CD4-positive, alpha-beta memory T cell (primary cell): Measurements from ENCODE around the gene CST3. TPM values are rescaled to one million over a fixed set of nuclear protein-coding genes. Genes with fewer than 3 reads are reported as not detected.

Source experiments
- CTCF ChIA-PET: fragments of 350-600 bp; sonication (Branson Sonifier 250); formaldehyde crosslinking; loops from one replicate; lab custom pipeline; 2021; ENCODE audit warnings: inconsistent platforms; ENCODE audit not compliant: partially characterized antibody; lab: Charles Lee
- POLR2A ChIA-PET: fragments of 350-600 bp; sonication (Branson Sonifier 250); formaldehyde crosslinking; loops from one replicate; lab custom pipeline; 2021; ENCODE audit not compliant: partially characterized antibody; lab: Charles Lee
- DNase-seq, 5 donors: peaks; one replicate each; pipeline versions ENCODE4 v3.0.0 to v3.0.0-alpha.2; 2020 to 2022; ENCODE audit warnings: mixed read lengths in 1 of 5
- H3K27ac ChIP-seq: one replicate; pipeline ENCODE4 v1.7.0; 2013; ENCODE audit warnings: low read depth, low read length
- H3K27me3 ChIP-seq: 2 replicates; pipeline ENCODE4 v1.7.0; 2013; ENCODE audit warnings: mild to moderate bottlenecking, low read length, moderate library complexity; ENCODE audit not compliant: insufficient read depth
- H3K36me3 ChIP-seq: 2 replicates; pipeline ENCODE4 v1.7.0; 2013; ENCODE audit warnings: mild to moderate bottlenecking, low read length, moderate library complexity; ENCODE audit not compliant: insufficient read depth
- H3K4me1 ChIP-seq: 2 replicates; pipeline ENCODE4 v1.7.0; 2013; ENCODE audit warnings: mild to moderate bottlenecking, low read length, moderate library complexity; ENCODE audit not compliant: insufficient read depth
- H3K4me3 ChIP-seq, 2 donors: one replicate each; pipeline ENCODE4 v1.7.0; 2013; ENCODE audit warnings: low read length in 2 of 2, mild to moderate bottlenecking in 1 of 2
- H3K9me3 ChIP-seq, 2 donors: one replicate each; pipeline ENCODE4 v1.7.0; 2013; ENCODE audit warnings: low read length in 2 of 2, control low read depth in 1 of 2; ENCODE audit not compliant: control insufficient read depth in 1 of 2
- H3K27ac Mint-ChIP-seq, 7 donors: one replicate each; pipeline ENCODE4 v1.8.0; 2020 to 2021; ENCODE audit warnings: mixed read lengths in 7 of 7, mild to moderate bottlenecking in 6 of 7, inconsistent platforms in 3 of 7, moderate library complexity in 3 of 7
- H3K27me3 Mint-ChIP-seq, 2 donors: one replicate each; pipeline ENCODE4 v1.8.0; 2020 to 2021; ENCODE audit warnings: mixed read lengths in 2 of 2
- H3K36me3 Mint-ChIP-seq, 2 donors: one replicate each; pipeline ENCODE4 v1.8.0; 2020 to 2021; ENCODE audit warnings: mixed read lengths in 2 of 2, inconsistent platforms in 1 of 2, mild to moderate bottlenecking in 1 of 2
- H3K4me1 Mint-ChIP-seq, 4 donors: one replicate each; pipeline ENCODE4 v1.8.0; 2020 to 2021; ENCODE audit warnings: mixed read lengths in 4 of 4, mild to moderate bottlenecking in 1 of 4
- H3K4me3 Mint-ChIP-seq, 8 donors: one replicate each; pipeline ENCODE4 v1.8.0; 2020 to 2021; ENCODE audit warnings: mixed read lengths in 8 of 8, mild to moderate bottlenecking in 7 of 8, moderate library complexity in 6 of 8, inconsistent platforms in 3 of 8
- H3K9me3 Mint-ChIP-seq, 8 donors: one replicate each; pipeline ENCODE4 v1.8.0; 2020 to 2021; ENCODE audit warnings: mixed read lengths in 8 of 8, mild to moderate bottlenecking in 5 of 8, inconsistent platforms in 3 of 8, moderate library complexity in 1 of 8
- intact Hi-C: fragments of 100-400 bp; cut with micrococcal nuclease; formaldehyde crosslinking; loops from one replicate; pipeline ENCODE4 v1.15.1; 2023
- polyA plus RNA-seq, 2 donors: library from polyadenylated mRNA; unstranded; fragments of 300-500 nt; fragmentation: Illumina TruSeq; gene quantifications; one replicate each; pipeline ENCODE4 v1.2.3, GENCODE V29; 2021
- total RNA-seq, 2 experiments: library from RNA; stranded (reverse); gene quantifications; one replicate each; pipeline ENCODE4 v1.2.3, GENCODE V29; 2021

CST3 gene
- total and polyA plus RNA-seq, 4 experiments from 2014 or later = 0.31 to 8.3 (median 6.1) TPM

- Histone ChIP-seq H3K27ac (no peak overlapping the region), H3K4me1 (no peaks in the 10 kb centered on the region), H3K9me3 (no peaks in the 10 kb centered on the region), H3K36me3 (no peaks in the 10 kb centered on the region), H3K4me3 (no peak overlapping the region), H3K27me3 (no peaks in the 10 kb centered on the region)
- Mint-ChIP-seq H3K27ac (no peak overlapping the region), H3K27me3 (peaks cover 7 to 10% of the 10 kb centered on the region in 2 donors), H3K4me3 (no peak overlapping the region), H3K36me3 (no peaks in the 10 kb centered on the region), H3K9me3 (no peaks in the 10 kb centered on the region), H3K4me1 (no peaks in the 10 kb centered on the region)
- no peak for DNase-seq
- POLR2A ChIA-PET = no interaction called here
- intact Hi-C loops = no loop called here
- CTCF ChIA-PET = no interaction called here
Observed at GRCh38 chr20:23643659-23644058, 5.9 kb upstream of the CST3 start.

- no peak overlapping the region for H3K27ac ChIP-seq
- H3K36me3 ChIP-seq = no peaks in the 10 kb centered on the region
- no peaks in the 10 kb centered on the region for H3K36me3 Mint-ChIP-seq
- intact Hi-C loops = no loop called here
- no peak overlapping the region for H3K4me3 ChIP-seq
- ChIA-PET CTCF (no interaction called here), POLR2A (no interaction called here)
- peaks cover 7 to 11% of the 10 kb centered on the region in 2 donors for H3K27me3 Mint-ChIP-seq
- H3K27me3 ChIP-seq = no peaks in the 10 kb centered on the region
- no peaks in the 10 kb centered on the region for H3K9me3 ChIP-seq
- no peaks in the 10 kb centered on the region for H3K4me1 ChIP-seq
- no peak for DNase-seq
- H3K4me3 Mint-ChIP-seq = no peak overlapping the region
- H3K27ac Mint-ChIP-seq = no peak overlapping the region
- no peaks in the 10 kb centered on the region for H3K9me3 Mint-ChIP-seq
- peaks cover 0 to under 1% (median 0%) of the 10 kb centered on the region in 4 donors for H3K4me1 Mint-ChIP-seq
Observed at GRCh38 chr20:23641936-23642751, 4.4 kb upstream of the CST3 start.

- Mint-ChIP-seq H3K4me1 (peaks cover 2 to 9% (median 3%) of the 10 kb centered on the region in 4 donors), H3K4me3 (no peak overlapping the region), H3K27me3 (peaks cover 16 to 19% of the 10 kb centered on the region in 2 donors), H3K27ac (no peak overlapping the region), H3K36me3 (no peaks in the 10 kb centered on the region), H3K9me3 (no peaks in the 10 kb centered on the region)
- Histone ChIP-seq H3K4me1 (no peaks in the 10 kb centered on the region), H3K27ac (no peak overlapping the region), H3K36me3 (no peaks in the 10 kb centered on the region), H3K9me3 (no peaks in the 10 kb centered on the region), H3K4me3 (no peak overlapping the region), H3K27me3 (no peaks in the 10 kb centered on the region)
- CTCF ChIA-PET = no interaction called here
- POLR2A ChIA-PET = no interaction called here
- intact Hi-C loops = no loop called here
- no peak for DNase-seq
Observed at GRCh38 chr20:23640671-23641667, 3.2 kb upstream of the CST3 start.

- no peak overlapping the region for H3K27ac ChIP-seq
- H3K4me1 ChIP-seq = no peaks in the 10 kb centered on the region
- Mint-ChIP-seq H3K4me1 (peaks cover 2 to 9% (median 3%) of the 10 kb centered on the region in 4 donors), H3K4me3 (no peak overlapping the region), H3K27me3 (peaks cover 16 to 19% of the 10 kb centered on the region in 2 donors), H3K9me3 (no peaks in the 10 kb centered on the region), H3K27ac (no peak overlapping the region), H3K36me3 (no peaks in the 10 kb centered on the region)
- intact Hi-C loops = no loop called here
- H3K4me3 ChIP-seq = no peak overlapping the region
- H3K27me3 ChIP-seq = no peaks in the 10 kb centered on the region
- ChIA-PET CTCF (no interaction called here), POLR2A (no interaction called here)
- no peaks in the 10 kb centered on the region for H3K36me3 ChIP-seq
- H3K9me3 ChIP-seq = no peaks in the 10 kb centered on the region
- DNase-seq = no peak
Observed at GRCh38 chr20:23640018-23640601, 2.4 kb upstream of the CST3 start.

GRCh38 chr20:23639490-23639958 lies 1.8 kb upstream of the CST3 start:
- Histone ChIP-seq H3K9me3 (no peaks in the 10 kb centered on the region), H3K27ac (no peak overlapping the region), H3K27me3 (no peaks in the 10 kb centered on the region), H3K36me3 (no peaks in the 10 kb centered on the region), H3K4me1 (no peaks in the 10 kb centered on the region), H3K4me3 (no peak overlapping the region)
- Mint-ChIP-seq H3K4me1 (peaks cover 2 to 9% (median 3%) of the 10 kb centered on the region in 4 donors), H3K9me3 (no peaks in the 10 kb centered on the region), H3K4me3 (no peak overlapping the region), H3K27me3 (peaks cover 18 to 22% of the 10 kb centered on the region in 2 donors), H3K36me3 (no peaks in the 10 kb centered on the region), H3K27ac (no peak overlapping the region)
- DNase-seq = no peak
- intact Hi-C loops = no loop called here
- POLR2A ChIA-PET = no interaction called here
- CTCF ChIA-PET = no interaction called here

- Mint-ChIP-seq H3K4me1 (peaks cover 2 to 9% (median 3%) of the 10 kb centered on the region in 4 donors), H3K27ac (no peak overlapping the region), H3K4me3 (no peak overlapping the region), H3K27me3 (peaks cover 18 to 22% of the 10 kb centered on the region in 2 donors), H3K36me3 (no peaks in the 10 kb centered on the region), H3K9me3 (no peaks in the 10 kb centered on the region)
- Histone ChIP-seq H3K9me3 (no peaks in the 10 kb centered on the region), H3K4me3 (no peak overlapping the region), H3K36me3 (no peaks in the 10 kb centered on the region), H3K27ac (no peak overlapping the region), H3K27me3 (no peaks in the 10 kb centered on the region), H3K4me1 (no peaks in the 10 kb centered on the region)
- ChIA-PET CTCF (no interaction called here), POLR2A (no interaction called here)
- DNase-seq = no peak
- intact Hi-C loops = no loop called here
Observed at GRCh38 chr20:23638309-23638708, 554 bp upstream of the CST3 start.

GRCh38 chr20:23636908-23637281 lies 860 bp downstream of the CST3 start:
- Mint-ChIP-seq H3K4me3 (peak overlapping the region in 4 of 8 donors; percentile 1 to 64 (median 38)), H3K36me3 (no peaks in the 10 kb centered on the region), H3K4me1 (peaks cover 2 to 9% (median 3%) of the 10 kb centered on the region in 4 donors), H3K27ac (no peak overlapping the region), H3K9me3 (no peaks in the 10 kb centered on the region), H3K27me3 (peaks cover 18 to 20% of the 10 kb centered on the region in 2 donors)
- H3K27me3 ChIP-seq = no peaks in the 10 kb centered on the region
- no peaks in the 10 kb centered on the region for H3K36me3 ChIP-seq
- no peak overlapping the region for H3K27ac ChIP-seq
- no peaks in the 10 kb centered on the region for H3K9me3 ChIP-seq
- POLR2A ChIA-PET = no interaction called here
- no peak for DNase-seq
- CTCF ChIA-PET = no interaction called here
- no peak overlapping the region for H3K4me3 ChIP-seq
- no peaks in the 10 kb centered on the region for H3K4me1 ChIP-seq
- intact Hi-C loops = no loop called here
